HepG2 (cell line): ENCODE results near the gene PAXX. TPM values are rescaled to one million over a fixed set of nuclear protein-coding genes. Genes with fewer than 3 reads are reported as not detected.

Experiments
- ARNT ChIP-seq: fragments of 450-650 bp; IDR thresholded peaks from 2 replicates; pipeline ENCODE4 v1.6.1; 2017
- HES4 ChIP-seq: sonication (generic); formaldehyde crosslinking; IDR thresholded peaks from 2 replicates; pipeline ENCODE4 v1.9.0; 2021; ENCODE audit warnings: mild to moderate bottlenecking, missing genetic modification reagents, borderline replicate concordance
- HHEX ChIP-seq: IDR thresholded peaks from 2 replicates; pipeline ENCODE4 v1.6.1; 2016; ENCODE audit warnings: control low read depth
- KLF13 ChIP-seq: sonication (generic); formaldehyde crosslinking; IDR thresholded peaks from 2 replicates; pipeline ENCODE4 v1.4.0; 2020; ENCODE audit warnings: mild to moderate bottlenecking, missing genetic modification reagents
- MAFG ChIP-seq: sonication (generic); formaldehyde crosslinking; IDR thresholded peaks from 2 replicates; pipeline ENCODE4 v1.5.1; 2020; ENCODE audit warnings: mild to moderate bottlenecking, missing genetic modification reagents
- MZF1 ChIP-seq: sonication (generic); formaldehyde crosslinking; IDR thresholded peaks from 2 replicates; pipeline ENCODE4 v1.8.1; 2023; ENCODE audit warnings: mild to moderate bottlenecking, missing genetic modification reagents, borderline replicate concordance
- PTBP1 ChIP-seq: fragments of 200-400 bp; formaldehyde crosslinking; IDR thresholded peaks from 2 replicates; pipeline ENCODE4 v1.6.1; 2018; ENCODE audit warnings: low read length, low read depth; ENCODE audit not compliant: poor library complexity, severe bottlenecking
- RARG ChIP-seq: sonication (generic); formaldehyde crosslinking; IDR thresholded peaks from 2 replicates; pipeline ENCODE4 v1.4.0; 2020; ENCODE audit warnings: low read depth, mild to moderate bottlenecking, missing genetic modification reagents
- ZBTB1 ChIP-seq: sonication (generic); formaldehyde crosslinking; IDR thresholded peaks from 2 replicates; pipeline ENCODE4 v1.4.0; 2020; ENCODE audit warnings: missing genetic modification reagents, borderline replicate concordance
- ZNF292 ChIP-seq: sonication (generic); formaldehyde crosslinking; IDR thresholded peaks from 2 replicates; pipeline ENCODE4 v1.8.1; 2022; ENCODE audit warnings: mild to moderate bottlenecking, low read depth, missing genetic modification reagents, borderline replicate concordance
- ZNF350 ChIP-seq: sonication (generic); formaldehyde crosslinking; IDR thresholded peaks from 2 replicates; pipeline ENCODE4 v1.4.0; 2020; ENCODE audit warnings: mild to moderate bottlenecking, low read depth, missing genetic modification reagents, borderline replicate concordance
- ZNF441 ChIP-seq: sonication (generic); formaldehyde crosslinking; IDR thresholded peaks from 2 replicates; pipeline ENCODE4 v1.7.0; 2021; ENCODE audit warnings: missing genetic modification reagents, borderline replicate concordance
- ZNF609 ChIP-seq: sonication (generic); formaldehyde crosslinking; IDR thresholded peaks from 2 replicates; pipeline ENCODE4 v1.4.0; 2020; ENCODE audit warnings: mild to moderate bottlenecking, missing genetic modification reagents, borderline replicate concordance
- ZNF687 ChIP-seq: sonication (generic); formaldehyde crosslinking; IDR thresholded peaks from 2 replicates; pipeline ENCODE4 v1.5.1; 2020; ENCODE audit warnings: mild to moderate bottlenecking, missing genetic modification reagents, moderate library complexity
- polyA plus RNA-seq, 8 experiments: library from polyadenylated mRNA; depleted of rRNA in 3 of 8; stranded (reverse) in 7 of 8; unstranded in 1 of 8; fragments of >200 nt; fragmentation: Illumina TruSeq in 4 of 8; extraction: Trizol in 4 of 8; gene quantifications; 2 replicates each; pipeline versions ENCODE4 v1.2.1 to v1.2.3, GENCODE V29; 2011 to 2016; ENCODE audit warnings: low read depth in 4 of 8, missing spikeins in 1 of 8, mixed read lengths in 1 of 8; ENCODE audit not compliant: insufficient read depth in 1 of 8
- total RNA-seq, 5 experiments: library from RNA; depleted of rRNA; stranded (reverse); fragments of >200 nt; fragmentation: Illumina TruSeq; extraction: Trizol; gene quantifications; 2 replicates each; pipeline ENCODE4 v1.2.3, GENCODE V29; 2016; ENCODE audit warnings: low read depth in 1 of 5

The PAXX gene
- total and polyA plus RNA-seq, 2 of the 13 experiments (the other 11 are each of a cell fraction or from before 2014, with no cell fraction given): 14.0 to 31.9 TPM

GRCh38 chr9:137028263-137029057, 36.2 kb downstream of the PAXX start (continued):
- peak; percentile 60; the same call in 1 of the 2 replicates for TF ChIP-seq HES4 (CRISPR knock-in tag)
- TF ChIP-seq ZNF609 (CRISPR knock-in tag): no peak
- TF ChIP-seq RARG (CRISPR knock-in tag): no peak
- no peak for TF ChIP-seq HHEX (CRISPR knock-in tag)
- no peak for TF ChIP-seq MAFG
- TF ChIP-seq ZBTB1 (CRISPR knock-in tag): no peak
- TF ChIP-seq KLF13: no peak
- TF ChIP-seq MZF1 (CRISPR knock-in tag): no peak
- no peak for TF ChIP-seq PTBP1
- TF ChIP-seq ZNF350: 0 out of 2 replicates have a peak, but pooled peaks have one; percentile 13
- TF ChIP-seq ZNF687: peak; percentile 61; the same call in 1 of the 2 replicates
- no peak for TF ChIP-seq ZNF292 (CRISPR knock-in tag)
- TF ChIP-seq ZNF441 (CRISPR knock-in tag): no peak
- no peak for TF ChIP-seq ARNT
- TF ChIP-seq, all 625 proteins: peak for 41
